Kidney (tissue), 14 donors: ENCODE data around the gene PTGER3. TPM values are rescaled to one million over a fixed set of nuclear protein-coding genes. Genes with fewer than 3 reads are reported as not detected.

Source experiments
- DNase-seq, 5 donors: peaks; one replicate each; pipeline ENCODE4 v3.0.0-alpha.2; 2013 to 2020
- FAIRE-seq: peaks from 2 replicates; lab custom pipeline; 2012; peaks lifted over from hg19 to GRCh38; lab: Jason Lieb, UNC
- H3K27ac ChIP-seq, 2 donors: one replicate each; pipeline ENCODE4 v1.7.0; 2013; ENCODE audit warnings: low read depth in 2 of 2, low read length in 2 of 2, inconsistent platforms in 1 of 2
- H3K27me3 ChIP-seq: one replicate; pipeline ENCODE4 v1.7.1; 2013; ENCODE audit warnings: low read length, inconsistent platforms; ENCODE audit not compliant: control insufficient read depth, insufficient read depth
- H3K36me3 ChIP-seq, 3 donors: one replicate each; pipeline versions ENCODE4 v1.7.0 to v1.7.1; 2013; ENCODE audit warnings: low read length in 3 of 3, control low read depth in 1 of 3, inconsistent platforms in 1 of 3; ENCODE audit not compliant: insufficient read depth in 3 of 3, control insufficient read depth in 2 of 3
- H3K4me1 ChIP-seq, 3 donors: one replicate each; pipeline versions ENCODE4 v1.7.0 to v1.7.1; 2013; ENCODE audit warnings: low read length in 3 of 3, inconsistent platforms in 1 of 3, low read depth in 1 of 3; ENCODE audit not compliant: control insufficient read depth in 2 of 3, insufficient read depth in 2 of 3
- H3K4me3 ChIP-seq, 3 donors: one replicate each; pipeline versions ENCODE4 v1.7.0 to v1.8.1; 2013; ENCODE audit warnings: low read length in 3 of 3, control low read depth in 1 of 3, inconsistent platforms in 1 of 3
- H3K9ac ChIP-seq, 3 donors: one replicate each; pipeline versions ENCODE4 v1.7.0 to v1.7.1; 2013; ENCODE audit warnings: low read length in 3 of 3, control low read depth in 1 of 3, inconsistent platforms in 1 of 3
- H3K9me3 ChIP-seq, 3 donors: one replicate each; pipeline versions ENCODE4 v1.7.0 to v1.7.1; 2013; ENCODE audit warnings: low read length in 3 of 3, control low read depth in 1 of 3, inconsistent platforms in 1 of 3; ENCODE audit not compliant: control insufficient read depth in 2 of 3, insufficient read depth in 1 of 3
- intact Hi-C: fragments of 100-400 bp; cut with DNase I; formaldehyde crosslinking; loops from one replicate; pipeline ENCODE4 v1.11.1; 2022
- polyA plus RNA-seq: library from polyadenylated mRNA; stranded (reverse); fragments of 350-450 nt; fragmentation: Illumina TruSeq; extraction: RNeasy Lipid Tissue Mini Kit (QIAGEN cat#74804); gene quantifications from one replicate; pipeline ENCODE4 v1.2.3, GENCODE V29; 2014; ENCODE audit warnings: low read depth, low replicate concordance; ENCODE audit not compliant: insufficient read depth
- total RNA-seq: library from RNA; stranded (reverse); fragmentation: NEBNext Ultra II Directional; extraction: Animal tissue kit (Norgen Biotek cat#: 25700); gene quantifications from one replicate; pipeline ENCODE4 v1.2.1, GENCODE V29; 2021
- TF ChIP-seq, protein P1 (sequence below): IDR thresholded peaks from 3 replicates; pipeline ENCODE4 v1.5.1; 2012; ENCODE audit warnings: mild to moderate bottlenecking, moderate library complexity, borderline replicate concordance; ENCODE audit not compliant: insufficient read depth; ENCODE audit errors: extremely low read depth
- donor health status: control.
- donor health status: control.
- donor health status: control.
- donor health status: control.
- donor health status: control.
- donor health status: DM: yes; HTN: yes; CAD: no.
- donor health status: Normal renal cell carcinoma (clear cell type).

PTGER3 gene
- total and polyA plus RNA-seq, 2 donors from 2014 or later: 9.0 to 102 TPM

DNA sequence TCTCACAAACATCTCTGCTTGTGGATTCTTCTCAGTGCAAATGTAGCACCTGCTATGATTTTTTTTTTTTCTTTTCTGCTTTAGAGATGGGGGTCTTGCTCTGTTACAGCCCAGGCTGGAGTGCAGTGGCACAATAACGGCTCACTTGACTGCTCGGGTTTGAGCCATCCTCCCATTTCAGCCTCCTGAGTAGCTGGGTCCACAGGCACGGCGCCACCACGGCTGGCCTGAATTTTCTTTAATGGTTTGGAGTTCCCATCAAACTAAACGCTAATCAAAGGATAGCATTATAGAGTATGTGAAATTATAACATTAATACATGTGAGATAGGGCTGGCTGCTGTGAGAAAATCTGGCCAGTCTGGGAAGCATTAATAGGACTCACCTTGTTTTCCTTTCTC, 7.2 kb upstream of the PTGER3 start:
- DNase-seq (no peak), FAIRE-seq (no peak)
- Histone ChIP-seq H3K27ac (no peak overlapping the region), H3K9ac (no peak overlapping the region), H3K9me3 (no peaks in the 10 kb centered on the region), H3K27me3 (no peaks in the 10 kb centered on the region), H3K36me3 (peaks cover 0 to 6% (median 4%) of the 10 kb centered on the region in 3 donors), H3K4me1 (peaks cover 0 to 4% (median 1%) of the 10 kb centered on the region in 3 donors), H3K4me3 (no peak overlapping the region)
- intact Hi-C loops: no loop called here
- TF ChIP-seq, protein P1, sequence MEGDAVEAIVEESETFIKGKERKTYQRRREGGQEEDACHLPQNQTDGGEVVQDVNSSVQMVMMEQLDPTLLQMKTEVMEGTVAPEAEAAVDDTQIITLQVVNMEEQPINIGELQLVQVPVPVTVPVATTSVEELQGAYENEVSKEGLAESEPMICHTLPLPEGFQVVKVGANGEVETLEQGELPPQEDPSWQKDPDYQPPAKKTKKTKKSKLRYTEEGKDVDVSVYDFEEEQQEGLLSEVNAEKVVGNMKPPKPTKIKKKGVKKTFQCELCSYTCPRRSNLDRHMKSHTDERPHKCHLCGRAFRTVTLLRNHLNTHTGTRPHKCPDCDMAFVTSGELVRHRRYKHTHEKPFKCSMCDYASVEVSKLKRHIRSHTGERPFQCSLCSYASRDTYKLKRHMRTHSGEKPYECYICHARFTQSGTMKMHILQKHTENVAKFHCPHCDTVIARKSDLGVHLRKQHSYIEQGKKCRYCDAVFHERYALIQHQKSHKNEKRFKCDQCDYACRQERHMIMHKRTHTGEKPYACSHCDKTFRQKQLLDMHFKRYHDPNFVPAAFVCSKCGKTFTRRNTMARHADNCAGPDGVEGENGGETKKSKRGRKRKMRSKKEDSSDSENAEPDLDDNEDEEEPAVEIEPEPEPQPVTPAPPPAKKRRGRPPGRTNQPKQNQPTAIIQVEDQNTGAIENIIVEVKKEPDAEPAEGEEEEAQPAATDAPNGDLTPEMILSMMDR: no peak

DNA sequence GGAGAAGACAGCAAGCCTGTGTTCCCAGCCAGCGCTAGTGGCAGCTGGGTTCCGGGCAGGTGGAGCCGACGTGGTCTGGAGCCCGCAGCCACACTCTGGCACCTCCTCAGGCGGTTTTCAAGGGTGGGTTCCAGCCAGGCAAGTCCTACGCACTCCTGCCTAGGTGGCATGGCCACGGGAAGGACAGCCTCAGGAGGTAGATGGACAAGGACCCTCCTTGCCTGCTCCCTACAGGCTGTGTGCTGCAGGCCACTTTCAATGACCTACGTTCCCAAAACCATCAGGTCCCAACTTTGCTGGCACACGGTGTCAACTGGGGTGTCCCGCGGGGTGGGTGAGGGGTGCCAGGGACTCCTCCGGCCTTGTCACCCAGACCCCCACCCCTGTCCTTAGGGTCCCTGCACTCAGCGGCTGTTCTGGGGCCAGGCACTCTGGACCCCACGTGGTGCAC, 6.7 kb upstream of the PTGER3 start:
- DNase-seq (peak in 2 of 5 donors; percentile 45 to 68), FAIRE-seq (no peak)
- H3K4me3 ChIP-seq: no peak overlapping the region
- intact Hi-C loops: no loop called here
- peaks cover 0 to 5% (median 4%) of the 10 kb centered on the region in 3 donors for H3K36me3 ChIP-seq
- H3K27me3 ChIP-seq: no peaks in the 10 kb centered on the region
- no peak overlapping the region for H3K27ac ChIP-seq
- H3K9ac ChIP-seq: no peak overlapping the region
- H3K4me1 ChIP-seq: peaks cover 0 to 4% (median 2%) of the 10 kb centered on the region in 3 donors
- TF ChIP-seq, protein P1: no peak
- no peaks in the 10 kb centered on the region for H3K9me3 ChIP-seq

DNA sequence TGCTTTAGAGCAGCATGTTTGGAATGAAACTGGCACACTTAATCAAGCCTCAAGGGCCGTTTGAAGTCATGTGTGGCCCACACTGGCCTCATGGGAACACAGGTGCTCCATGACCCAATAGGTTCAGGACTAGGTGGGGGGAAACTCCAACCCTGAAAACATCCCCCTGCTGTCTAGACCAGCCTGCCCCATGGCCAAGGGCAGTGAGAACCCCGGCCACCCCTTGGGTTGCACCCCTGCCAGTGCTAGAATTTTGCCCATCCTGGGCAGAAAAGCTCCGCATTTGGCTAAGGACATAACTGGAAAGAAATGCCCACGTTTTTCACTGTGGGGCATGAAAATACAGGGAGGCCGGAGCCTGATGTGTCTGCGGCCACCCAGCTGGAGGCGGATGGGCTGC, 6.1 kb upstream of the PTGER3 start:
- Histone ChIP-seq H3K27me3 (peaks cover under 1% of the 10 kb centered on the region), H3K4me3 (no peak overlapping the region), H3K27ac (no peak overlapping the region), H3K9me3 (no peaks in the 10 kb centered on the region), H3K9ac (no peak overlapping the region), H3K4me1 (peaks cover 0 to 4% (median 2%) of the 10 kb centered on the region in 3 donors), H3K36me3 (peaks cover 0 to 4% (median 2%) of the 10 kb centered on the region in 3 donors)
- intact Hi-C loops: no loop called here
- TF ChIP-seq, protein P1: no peak
- FAIRE-seq: no peak
- peak in 1 of 5 donors; percentile 59 for DNase-seq

DNA sequence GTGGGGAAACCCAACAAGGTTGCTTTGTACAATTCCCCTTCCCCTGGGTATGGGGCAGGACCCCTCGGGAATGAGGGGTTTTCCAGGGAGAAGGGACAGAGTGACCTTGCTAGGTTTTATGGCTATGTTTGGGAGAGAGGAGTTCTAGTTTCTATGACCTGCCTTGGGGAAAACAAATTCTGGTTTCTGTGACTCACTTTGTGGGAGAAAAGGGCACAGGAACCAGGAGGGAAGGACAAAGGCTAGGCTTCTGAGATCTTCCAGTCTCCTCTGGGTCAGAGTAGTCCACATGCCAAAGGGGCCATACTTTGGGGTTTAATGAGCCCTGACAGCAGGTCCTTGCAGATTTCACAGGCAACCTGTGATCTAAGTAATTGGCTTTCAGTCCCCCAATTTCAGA, 5.5 kb upstream of the PTGER3 start:
- FAIRE-seq (no peak), DNase-seq (no peak)
- peaks cover 6% of the 10 kb centered on the region for H3K27me3 ChIP-seq
- TF ChIP-seq, protein P1: no peak
- H3K27ac ChIP-seq: peak overlapping the region in 1 of 2 donors; percentile 5
- intact Hi-C loops: no loop called here
- H3K36me3 ChIP-seq: peaks cover 0 to 4% (median 0%) of the 10 kb centered on the region in 3 donors
- no peaks in the 10 kb centered on the region for H3K9me3 ChIP-seq
- peaks cover 0 to 4% (median 2%) of the 10 kb centered on the region in 3 donors for H3K4me1 ChIP-seq
- H3K4me3 ChIP-seq: no peak overlapping the region
- no peak overlapping the region for H3K9ac ChIP-seq
